Activated CD4-positive, alpha-beta T cell treated with anti-CD3 and anti-CD28 coated beads, Interleukin-2, amount 50 U/mL, for 16 hours (primary cell): ENCODE data around the gene GIMAP7.
"Not testable (repeated sequence)": the region's sequence is repeated elsewhere in the genome, so short reads cannot be mapped to it uniquely, and the experiment has no call there.

Experiments used
- DNase-seq: peaks from one replicate; pipeline ENCODE4 v3.0.0-alpha.2; 2020

Gene GIMAP7

DNA sequence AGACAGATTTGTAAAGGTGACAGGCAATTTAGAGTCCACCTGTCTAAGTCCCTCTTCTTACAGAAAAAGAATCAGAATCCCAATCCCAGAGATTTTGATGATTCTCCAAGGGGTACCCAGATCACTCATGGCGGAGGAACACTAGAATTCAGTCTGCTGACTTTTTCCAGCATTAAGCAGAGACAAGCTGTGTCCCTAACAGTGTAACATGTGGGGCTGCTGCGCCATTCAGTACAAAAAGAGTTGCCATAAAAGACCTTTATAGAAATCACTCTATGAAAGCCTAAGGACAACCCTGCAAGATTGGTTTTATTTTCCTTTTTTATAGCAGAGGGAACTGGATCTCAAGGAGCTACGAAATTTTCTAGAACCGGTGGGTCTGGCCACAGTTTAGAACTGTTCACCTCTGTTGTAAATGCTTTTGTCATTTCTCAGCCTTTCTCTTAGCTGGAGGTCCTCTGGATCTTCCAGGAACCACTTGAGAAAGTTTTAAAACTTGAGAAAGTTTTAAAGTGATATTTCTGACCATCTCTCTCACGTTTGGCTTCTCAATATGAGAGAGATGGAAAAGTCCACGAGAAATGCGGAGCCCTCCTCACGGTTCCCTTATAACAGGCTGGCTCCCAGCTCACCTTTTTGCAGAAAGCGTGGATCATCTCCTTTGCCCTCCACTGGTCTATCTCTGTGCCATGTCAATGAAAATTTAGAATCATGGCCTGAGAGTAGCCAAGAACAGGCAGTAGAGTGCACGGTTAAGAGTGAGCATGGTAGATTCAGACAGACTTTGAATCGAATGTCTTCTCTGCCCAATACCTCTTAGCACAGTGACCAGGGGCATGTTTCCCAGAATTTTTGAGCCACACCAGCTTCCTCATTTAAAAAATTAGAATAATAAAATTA, 826 bp downstream of the GIMAP7 start:
- DNase-seq: peak; percentile 37

DNA sequence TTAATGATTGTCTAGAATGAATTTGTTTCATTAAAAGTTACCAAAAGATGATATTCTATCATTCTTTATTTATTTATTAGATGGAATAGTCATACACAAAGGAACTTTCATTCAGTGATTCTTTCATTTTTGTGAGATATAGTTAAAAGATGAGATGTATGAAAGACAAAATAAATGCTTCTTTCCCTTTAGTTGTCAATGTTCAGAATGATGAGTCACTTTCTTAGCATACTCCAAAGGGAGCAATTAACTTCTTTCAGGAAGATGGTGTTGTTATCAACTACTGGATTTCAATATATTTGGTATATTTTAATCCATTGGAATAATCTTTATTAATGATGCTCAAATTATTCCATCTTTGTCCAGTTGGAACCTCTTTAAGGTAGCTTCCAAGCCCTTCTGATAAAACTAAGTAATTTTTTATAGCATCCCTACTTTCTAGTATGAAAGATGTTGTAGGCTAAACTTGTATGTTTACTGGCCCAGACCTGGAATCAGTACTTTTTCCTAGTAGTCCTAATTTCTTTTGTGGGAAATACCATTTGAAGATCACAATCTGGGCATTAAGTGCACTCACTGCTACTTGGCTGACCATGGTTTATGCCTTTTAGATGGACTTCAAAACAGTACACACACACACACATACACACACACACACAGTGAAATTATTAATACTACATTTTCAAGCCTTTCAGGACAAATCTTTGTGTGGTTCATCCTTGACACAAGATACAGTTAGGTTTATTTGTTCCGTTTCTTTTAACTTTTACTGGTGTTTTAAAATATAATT, 2.5 kb downstream of the GIMAP7 start:
- DNase-seq: no peak

DNA sequence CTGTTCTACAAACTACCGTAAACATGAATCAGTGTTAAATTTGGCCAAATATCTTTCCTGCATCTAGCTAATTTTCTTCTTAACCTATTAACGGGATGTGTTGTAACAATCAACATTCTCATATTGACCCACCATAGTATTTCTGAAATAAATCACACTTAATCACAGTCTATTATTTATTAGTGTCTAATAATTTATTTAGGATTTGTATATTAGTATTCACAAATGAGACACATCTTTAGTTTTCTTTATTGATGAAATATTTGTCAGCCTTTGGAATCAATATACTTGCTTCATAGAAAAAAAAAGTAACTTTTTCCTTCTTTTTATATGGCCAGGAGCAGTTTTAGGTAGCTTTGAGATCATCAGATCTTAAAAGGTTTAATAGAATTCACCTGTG, 4.6 kb downstream of the GIMAP7 start:
- DNase-seq: no peak

DNA sequence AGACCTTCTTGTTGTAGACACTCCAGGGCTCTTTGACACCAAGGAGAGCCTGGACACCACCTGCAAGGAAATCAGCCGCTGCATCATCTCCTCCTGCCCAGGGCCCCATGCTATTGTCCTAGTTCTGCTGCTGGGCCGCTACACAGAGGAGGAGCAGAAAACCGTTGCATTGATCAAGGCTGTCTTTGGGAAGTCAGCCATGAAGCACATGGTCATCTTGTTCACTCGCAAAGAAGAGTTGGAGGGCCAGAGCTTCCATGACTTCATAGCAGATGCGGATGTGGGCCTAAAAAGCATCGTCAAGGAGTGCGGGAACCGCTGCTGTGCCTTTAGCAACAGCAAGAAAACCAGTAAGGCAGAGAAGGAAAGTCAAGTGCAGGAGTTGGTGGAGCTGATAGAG, 5.5 kb downstream of the GIMAP7 start:
- DNase-seq: peak; percentile 37

- not testable (repeated sequence) for DNase-seq
Observed at GRCh38 chr7:150522931-150523330, 8.3 kb downstream of the GIMAP7 start.

GRCh38 chr7:150524018-150524417, 9.3 kb downstream of the GIMAP7 start:
- no peak for DNase-seq

DNA sequence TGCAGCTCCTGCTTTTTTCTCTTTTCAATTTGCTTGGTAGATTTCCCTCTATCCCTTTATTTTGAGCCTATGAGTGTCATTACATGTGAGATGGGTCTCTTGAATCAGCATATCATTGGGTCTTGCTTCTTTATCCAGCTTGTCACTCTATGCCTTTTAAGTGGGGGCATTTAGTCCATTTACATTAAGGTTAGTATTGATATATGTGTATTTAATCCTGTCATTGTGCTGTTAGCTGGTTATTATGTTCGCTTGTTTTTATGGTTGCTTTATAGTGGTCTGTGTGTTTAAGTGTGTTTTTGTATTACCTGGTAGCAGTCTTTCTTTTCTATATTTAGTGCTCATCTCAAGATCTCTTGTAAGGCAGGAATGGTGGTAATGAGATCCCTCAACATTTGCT, 17.0 kb downstream of the GIMAP7 start:
- no peak for DNase-seq

DNA sequence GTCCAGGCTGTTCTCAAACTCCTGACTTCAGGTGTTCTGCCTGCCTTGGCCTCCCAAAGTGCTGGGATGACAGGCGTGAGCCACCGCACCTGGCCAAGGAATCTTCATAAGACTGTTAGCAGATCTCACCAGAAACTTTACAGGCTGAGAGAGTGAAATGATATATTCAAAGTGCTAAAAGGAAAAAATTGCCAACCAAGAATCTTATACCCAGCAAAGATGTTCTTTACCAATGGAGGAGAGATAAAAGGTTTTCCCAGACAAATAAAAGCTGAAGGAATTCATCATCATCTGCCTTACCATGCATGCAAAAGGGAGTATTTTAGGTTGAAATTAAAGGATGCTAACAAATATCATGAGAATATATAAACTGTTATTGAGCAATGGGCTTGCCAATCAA, 23.6 kb downstream of the GIMAP7 start:
- DNase-seq: no peak

GRCh38 chr7:150553163-150553562, 38.5 kb downstream of the GIMAP7 start:
- no peak for DNase-seq

GRCh38 chr7:150556521-150557138, 42.0 kb downstream of the GIMAP7 start:
- peak; percentile 28 for DNase-seq

DNA sequence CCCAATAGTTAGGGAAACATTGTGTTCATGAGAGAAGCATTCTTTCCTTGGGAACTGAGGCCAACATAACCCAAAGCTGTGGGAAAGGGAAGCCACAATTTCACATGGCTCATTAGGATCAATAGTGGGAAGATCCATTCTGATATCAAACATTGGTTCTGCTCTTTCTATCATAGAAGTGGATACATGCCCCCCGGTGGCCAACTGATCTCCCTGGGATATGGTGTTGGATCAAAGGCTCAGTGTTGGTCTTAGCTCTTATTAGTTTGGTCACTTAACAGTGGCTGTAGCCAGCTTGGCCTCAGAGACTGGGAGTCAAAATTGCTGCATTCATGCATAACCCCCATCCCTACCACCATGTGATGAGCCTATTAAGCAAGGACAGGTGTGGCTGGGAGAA, 45.8 kb downstream of the GIMAP7 start:
- no peak for DNase-seq

DNA sequence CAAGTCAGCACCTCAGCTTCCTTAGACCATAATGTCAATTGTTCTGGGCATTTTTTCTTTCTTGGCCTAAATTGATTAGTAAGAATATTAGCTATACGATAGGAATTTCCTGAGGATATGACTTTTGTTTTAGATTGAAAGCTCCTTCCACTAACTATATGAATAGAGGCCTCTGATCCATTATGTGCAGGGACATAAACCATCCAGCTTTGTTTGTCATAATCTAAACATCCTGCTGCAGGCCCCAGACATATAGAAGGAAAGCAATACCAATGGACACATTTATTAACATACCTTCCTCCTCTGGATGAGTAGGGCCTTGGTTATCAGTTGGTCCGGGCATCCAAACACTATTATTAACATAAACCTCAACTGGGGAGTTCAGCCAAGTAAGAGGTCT, 48.2 kb downstream of the GIMAP7 start:
- no peak for DNase-seq

DNA sequence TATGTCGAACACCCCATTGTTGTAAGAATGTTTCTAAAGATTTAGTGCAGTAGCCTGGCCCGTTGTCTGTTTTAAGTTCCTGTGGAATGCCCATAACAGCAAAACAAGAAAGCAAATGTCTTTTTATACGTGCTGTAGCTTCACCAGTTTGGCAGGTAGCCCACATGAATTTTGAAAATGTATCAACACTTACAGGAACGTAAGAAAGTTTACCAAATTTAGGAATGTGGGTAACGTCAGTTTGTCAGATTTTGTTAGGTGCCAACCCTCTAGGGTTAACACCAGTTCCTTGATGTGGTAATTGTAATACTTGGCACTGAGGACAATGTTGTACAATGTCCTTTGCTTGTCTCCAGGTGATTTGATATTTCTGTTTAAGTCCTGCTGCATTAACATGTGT, 49.3 kb downstream of the GIMAP7 start:
- DNase-seq: peak; percentile 67

DNA sequence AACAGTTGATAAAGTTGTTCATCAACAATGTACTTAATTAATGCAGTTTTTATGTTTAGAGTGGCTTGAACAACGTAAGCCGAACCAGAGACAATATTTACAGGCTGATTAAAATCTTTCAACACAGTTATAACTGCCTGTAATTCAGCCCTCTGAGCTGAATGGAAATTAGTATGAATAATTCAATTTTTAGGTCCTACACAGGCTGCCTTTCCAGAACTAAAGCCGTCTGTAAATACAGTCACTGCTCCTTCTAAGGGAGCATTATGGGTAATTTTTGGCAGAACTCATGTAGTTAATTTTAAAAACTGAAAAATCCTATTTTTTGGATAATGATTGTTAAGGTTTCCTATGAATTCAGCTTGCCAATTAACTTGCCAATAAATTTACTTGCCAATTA, 49.9 kb downstream of the GIMAP7 start:
- DNase-seq: no peak

- DNase-seq: no peak
Observed at GRCh38 chr7:150565239-150565638, 50.6 kb downstream of the GIMAP7 start.

DNA sequence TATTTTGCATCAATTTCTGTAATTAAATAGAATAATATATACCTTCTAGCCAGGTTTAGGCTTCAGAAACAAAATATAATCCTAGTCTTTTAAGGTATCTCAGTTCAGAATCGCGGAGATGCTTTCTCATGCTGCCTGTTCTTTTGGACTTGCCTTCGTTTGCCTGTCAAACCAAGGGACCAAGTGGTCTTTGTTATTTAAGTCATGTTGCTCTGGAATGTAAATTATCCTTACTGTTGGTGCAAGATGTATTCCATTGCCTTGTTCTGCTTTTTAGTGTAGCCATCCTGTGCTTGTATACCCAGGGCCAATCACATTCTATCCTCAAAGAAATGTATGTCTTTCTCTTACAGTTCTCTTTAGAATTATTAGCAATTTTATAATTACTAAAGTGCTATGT, 51.5 kb downstream of the GIMAP7 start:
- DNase-seq: no peak

DNA sequence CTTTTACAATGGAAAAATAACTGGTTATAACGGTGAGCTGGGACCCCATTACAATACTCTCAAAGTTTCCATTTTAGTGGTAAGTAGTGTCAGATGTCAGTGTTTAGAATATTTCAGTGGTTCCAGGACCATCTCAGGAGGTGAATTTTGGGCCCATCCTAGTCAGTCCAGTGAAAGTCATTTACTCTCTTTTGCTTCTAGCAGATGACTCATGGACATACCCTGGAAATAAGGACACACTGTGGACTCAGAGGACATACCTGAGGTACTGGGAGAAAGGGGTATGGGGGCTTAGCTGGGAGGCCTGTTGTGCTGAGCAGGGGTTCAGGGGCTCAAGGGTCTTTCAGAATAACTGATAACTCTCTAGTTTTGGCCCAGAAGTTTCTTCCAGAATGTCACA, 51.9 kb downstream of the GIMAP7 start:
- DNase-seq: no peak

GRCh38 chr7:150567169-150567568, 52.5 kb downstream of the GIMAP7 start, which contains the start of gene GIMAP4:
TSS of gene GIMAP4 (plus strand) at chr7:150567390. CDS start at chr7:150569902, 2,512 bp downstream.
- peak; percentile 51 for DNase-seq

DNA sequence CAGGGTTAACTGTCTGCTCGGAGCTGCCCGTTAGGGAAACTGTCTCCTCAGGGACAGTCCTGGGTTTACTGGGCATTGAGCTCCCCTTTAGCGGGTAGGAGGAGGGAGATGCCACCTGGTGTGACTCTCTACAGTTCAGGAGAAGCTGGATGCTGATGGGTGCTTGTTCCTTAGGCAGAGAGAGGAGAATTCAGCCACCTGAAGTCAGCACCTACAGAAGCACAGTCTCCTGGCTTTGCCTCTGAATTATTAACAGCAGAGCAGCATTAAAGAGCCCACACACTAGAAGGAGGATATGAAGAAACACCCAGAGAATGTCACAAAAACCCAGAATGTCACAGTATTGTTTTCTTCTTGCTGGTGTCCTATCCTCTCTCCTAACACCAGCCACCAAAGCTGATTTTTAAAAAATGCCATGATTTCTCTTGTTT, 53.2 kb downstream of the GIMAP7 start:
- DNase-seq: no peak

GRCh38 chr7:150568714-150569113, 54.0 kb downstream of the GIMAP7 start:
- DNase-seq: peak; percentile 31

DNA sequence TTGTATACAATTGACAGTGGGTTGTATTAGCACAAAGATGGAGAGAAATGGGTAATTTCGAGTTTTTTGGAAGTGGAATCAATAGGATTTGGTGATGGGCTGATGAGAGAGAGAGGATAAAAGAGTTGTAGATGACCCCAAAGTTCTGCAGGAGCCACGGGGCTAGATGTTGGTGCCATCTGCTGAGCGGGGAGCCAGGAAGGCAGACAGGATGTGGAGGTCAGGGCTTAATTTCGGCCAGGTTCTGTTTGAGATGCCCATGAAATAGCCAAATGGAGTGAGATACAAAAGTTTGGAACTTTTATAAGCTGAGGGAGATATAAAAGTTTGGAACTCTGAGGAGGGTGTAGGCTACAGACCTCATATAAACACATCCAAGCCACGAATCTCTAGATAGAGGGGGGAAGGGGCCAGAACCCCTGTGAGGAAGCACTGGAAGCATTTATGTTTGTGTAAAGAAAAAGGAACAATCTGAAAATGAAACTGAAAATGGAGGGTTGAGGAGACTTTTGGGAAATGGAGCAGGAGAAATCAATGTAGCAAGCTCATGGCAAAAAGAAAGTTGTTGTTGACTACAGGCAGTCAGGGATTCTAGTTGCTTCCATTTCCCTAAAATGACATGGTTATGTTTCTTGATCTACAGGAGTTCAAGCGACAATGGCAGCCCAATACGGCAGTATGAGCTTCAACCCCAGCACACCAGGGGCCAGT, 54.7 kb downstream of the GIMAP7 start:
- no peak for DNase-seq
